Central memory CD8-positive, alpha-beta T cell (primary cell): ENCODE measurements around the gene TNNI3.

Experiments used
- ATAC-seq: fragments of 150-1000 bp; cut with Tn5 transposase; replicated peaks from 2 replicates; pipeline ENCODE4 v1.10.0; 2022; ENCODE audit warnings: mild to moderate bottlenecking, moderate FRiP score, moderate number of reproducible peaks; ENCODE audit not compliant: poor library complexity, severe bottlenecking; ENCODE audit errors: extremely low read depth
- DNase-seq, 2 donors: peaks; one replicate each; pipeline ENCODE4 v3.0.0; 2021; ENCODE audit warnings: low spot score in 2 of 2
- H3K27ac Mint-ChIP-seq: one replicate; pipeline ENCODE4 v1.8.0; 2022; ENCODE audit warnings: low read depth, mild to moderate bottlenecking, moderate library complexity, mixed read lengths
- H3K27me3 Mint-ChIP-seq: one replicate; pipeline ENCODE4 v1.8.0; 2022; ENCODE audit warnings: mixed read lengths
- H3K36me3 Mint-ChIP-seq: one replicate; pipeline ENCODE4 v1.8.0; 2022; ENCODE audit warnings: mild to moderate bottlenecking, moderate library complexity, mixed read lengths; ENCODE audit not compliant: insufficient read depth
- H3K4me1 Mint-ChIP-seq: one replicate; pipeline ENCODE4 v1.8.0; 2022; ENCODE audit warnings: mixed read lengths
- H3K4me3 Mint-ChIP-seq: one replicate; pipeline ENCODE4 v1.8.0; 2022; ENCODE audit warnings: mild to moderate bottlenecking, moderate library complexity, mixed read lengths
- H3K9me3 Mint-ChIP-seq: one replicate; pipeline ENCODE4 v1.8.0; 2022; ENCODE audit warnings: mixed read lengths

Gene TNNI3

DNA sequence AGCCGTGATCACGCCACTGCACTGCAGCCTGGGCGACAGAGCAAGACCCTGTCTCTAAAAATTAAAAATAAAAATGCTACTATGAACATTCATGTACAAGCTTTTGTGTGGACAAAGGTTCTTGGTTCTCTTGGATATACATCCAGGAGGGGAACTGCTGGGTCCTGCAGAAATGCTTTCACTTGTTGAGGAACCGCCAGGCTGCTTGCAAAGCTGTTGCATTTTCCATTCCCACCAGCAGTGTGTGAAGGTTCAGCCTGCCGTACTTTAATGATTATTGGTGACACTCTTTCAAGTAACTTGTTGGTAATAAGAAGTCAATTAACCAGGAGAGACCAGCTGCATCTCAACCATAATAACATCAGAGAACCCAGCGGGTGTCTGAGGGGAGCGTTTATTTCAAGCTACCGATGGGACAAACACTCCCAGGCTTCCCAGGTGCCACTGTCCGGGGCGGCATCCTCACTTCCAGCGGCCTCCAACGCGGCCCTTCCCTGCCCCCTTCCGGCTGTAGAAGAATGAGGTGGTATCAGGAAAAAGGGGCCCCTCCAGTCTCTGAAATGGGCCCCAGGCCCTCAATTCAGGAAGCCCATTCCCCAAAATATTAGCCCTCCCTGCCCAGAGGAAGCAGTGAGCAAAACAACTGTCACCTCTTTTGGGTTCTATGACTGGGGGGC, 24.9 kb downstream of the TNNI3 start:
- no peaks in the 10 kb centered on the region for H3K4me1 Mint-ChIP-seq

GRCh38 chr19:55131421-55131820, 26.1 kb downstream of the TNNI3 start:
- H3K36me3 Mint-ChIP-seq, result no peaks in the 10 kb centered on the region
- H3K9me3 Mint-ChIP-seq, result no peaks in the 10 kb centered on the region
- no peak overlapping the region for H3K27ac Mint-ChIP-seq
- no peak overlapping the region for H3K4me3 Mint-ChIP-seq
- DNase-seq, result no peak
- no peak for ATAC-seq
- peaks cover 72% of the 10 kb centered on the region for H3K27me3 Mint-ChIP-seq
- H3K4me1 Mint-ChIP-seq, result no peaks in the 10 kb centered on the region

More for the DNA sequence above, 24.9 kb downstream of the TNNI3 start:
- H3K9me3 Mint-ChIP-seq, result no peaks in the 10 kb centered on the region
- DNase-seq (no peak), ATAC-seq (no peak)
- H3K27ac Mint-ChIP-seq, result no peak overlapping the region
- H3K27me3 Mint-ChIP-seq, result peaks cover 72% of the 10 kb centered on the region
- no peak overlapping the region for H3K4me3 Mint-ChIP-seq
- H3K36me3 Mint-ChIP-seq, result no peaks in the 10 kb centered on the region

GRCh38 chr19:55119053-55119452, 38.5 kb downstream of the TNNI3 start:
- ATAC-seq (no peak), DNase-seq (no peak)
- Mint-ChIP-seq H3K27me3 (peaks cover 18% of the 10 kb centered on the region), H3K4me1 (peaks cover 29% of the 10 kb centered on the region), H3K9me3 (no peaks in the 10 kb centered on the region), H3K4me3 (peak overlapping the region; percentile 94), H3K36me3 (peaks cover 15% of the 10 kb centered on the region), H3K27ac (no peak overlapping the region)

DNA sequence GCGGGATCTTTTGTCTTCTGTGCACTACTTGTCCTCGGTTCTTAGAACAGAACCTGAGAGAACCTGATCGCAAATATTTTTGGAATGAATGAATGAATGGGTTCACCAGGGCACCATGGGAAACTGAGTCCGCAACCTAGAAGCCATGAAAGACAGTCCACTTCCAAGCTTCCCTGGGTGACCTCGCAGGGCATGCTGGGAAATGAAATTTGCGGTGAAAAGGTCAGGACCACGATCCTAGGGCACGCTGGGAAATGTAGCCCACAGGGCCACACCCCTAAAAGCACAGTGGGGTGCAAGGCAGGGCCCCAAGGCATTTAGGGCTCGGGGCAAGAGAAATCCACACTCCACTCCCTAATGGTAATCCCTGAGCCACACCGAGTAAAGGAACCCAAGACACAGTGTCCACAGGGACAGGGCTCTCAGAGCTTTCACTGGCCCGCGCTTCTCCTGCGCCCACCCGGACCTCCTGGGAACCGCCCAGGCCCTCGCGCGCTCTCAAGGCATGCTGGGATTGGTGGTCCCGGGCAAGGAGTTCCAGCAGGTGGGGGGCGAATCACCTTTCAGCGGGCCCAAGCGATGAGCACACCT, 39.0 kb downstream of the TNNI3 start:
- ATAC-seq (no peak), DNase-seq (no peak)
- H3K4me1 Mint-ChIP-seq, result peaks cover 29% of the 10 kb centered on the region
- H3K27ac Mint-ChIP-seq, result peak overlapping the region; percentile 94
- peaks cover 15% of the 10 kb centered on the region for H3K36me3 Mint-ChIP-seq
- no peaks in the 10 kb centered on the region for H3K9me3 Mint-ChIP-seq
- peaks cover 13% of the 10 kb centered on the region for H3K27me3 Mint-ChIP-seq
- H3K4me3 Mint-ChIP-seq, result peak overlapping the region; percentile 94

DNA sequence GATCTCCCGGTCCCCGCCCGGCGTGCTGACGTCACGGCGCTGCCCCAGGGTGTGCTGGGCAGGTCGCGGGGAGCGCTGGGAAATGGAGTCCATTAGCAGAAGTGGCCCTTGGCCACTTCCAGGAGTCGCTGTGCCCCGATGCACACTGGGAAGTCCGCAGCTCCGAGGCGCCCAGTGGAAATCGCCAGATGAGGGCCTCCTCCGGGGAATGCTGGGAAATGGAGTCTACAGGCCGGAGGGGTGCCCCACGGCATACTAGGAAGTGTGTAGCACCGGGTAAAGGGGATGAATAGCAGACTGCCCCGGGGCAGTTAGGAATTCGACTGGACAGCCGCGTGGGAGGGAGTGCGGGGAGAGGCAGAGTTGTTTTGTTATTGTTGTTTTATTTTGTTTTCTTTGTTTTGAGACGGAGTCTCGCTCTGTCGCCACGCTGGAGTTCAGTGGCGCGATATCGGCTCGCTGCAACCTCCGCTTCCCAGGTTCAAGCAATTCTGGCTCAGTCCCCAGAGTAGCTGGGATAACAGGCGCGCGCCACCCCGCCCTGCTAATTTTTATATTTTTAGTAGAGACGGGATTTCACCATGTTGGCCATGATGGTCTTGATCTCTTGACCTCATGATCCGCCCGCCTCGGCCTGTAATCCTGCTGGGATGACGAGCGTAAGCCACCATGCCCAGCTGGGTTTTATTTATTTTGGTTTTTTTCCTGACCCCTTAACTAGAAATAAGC, 39.7 kb downstream of the TNNI3 start:
- Mint-ChIP-seq H3K4me1 (peaks cover 29% of the 10 kb centered on the region), H3K9me3 (no peaks in the 10 kb centered on the region), H3K4me3 (peak overlapping the region; percentile 94), H3K36me3 (peaks cover 15% of the 10 kb centered on the region), H3K27ac (peak overlapping the region; percentile 94), H3K27me3 (peaks cover 6% of the 10 kb centered on the region)
- DNase-seq, result peak; percentile 85 to 93
- peak; percentile 94 for ATAC-seq

DNA sequence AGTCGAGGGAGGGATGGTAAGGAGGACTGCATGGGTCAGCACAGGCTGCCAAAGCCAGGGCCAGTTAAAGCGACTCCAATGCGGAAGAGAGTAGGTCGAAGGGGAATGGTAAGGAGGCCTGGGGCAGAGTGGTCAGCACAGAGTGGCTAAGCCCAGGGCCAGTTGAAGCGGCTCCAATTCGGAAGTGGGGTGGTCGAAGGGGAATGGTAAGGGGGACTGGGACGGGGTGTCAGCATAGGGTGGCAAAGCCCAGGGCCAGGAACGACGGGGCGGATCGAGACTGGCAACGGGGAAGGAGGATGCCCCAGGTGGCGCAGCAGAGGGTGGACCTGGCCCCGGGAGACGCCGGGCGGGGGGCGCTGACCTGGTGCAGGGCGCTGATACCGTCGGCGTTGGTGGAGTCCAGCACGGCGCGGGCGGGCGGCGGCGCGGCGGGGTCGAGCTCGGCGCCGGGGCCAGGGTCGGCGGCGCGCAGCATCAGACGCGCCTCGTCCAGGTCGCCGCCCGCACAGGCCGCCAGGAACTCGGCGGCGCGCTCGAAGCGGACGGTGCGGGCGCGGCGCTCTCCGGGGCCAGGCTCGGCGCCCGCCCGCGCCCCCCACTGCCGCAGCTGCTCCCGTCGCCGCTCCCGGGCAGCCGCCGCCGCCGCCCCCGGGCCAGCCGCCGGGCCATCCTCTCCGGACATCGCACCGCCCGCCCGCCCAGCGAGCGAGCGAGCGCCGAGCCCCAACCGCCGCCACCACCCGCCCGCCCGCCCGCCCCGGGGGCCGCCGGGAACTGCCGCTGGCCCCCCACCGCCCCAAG, 40.5 kb downstream of the TNNI3 start, which contains the start of gene PPP1R12C:
Gene PPP1R12C (minus strand): TSS at position 779 of the 804 bp plus-strand sequence. CDS start 94 bp downstream, at position 685.
- Mint-ChIP-seq H3K27ac (peak within 1 kb of the TSS; percentile 94), H3K27me3 (no peaks in the 10 kb centered on the region), H3K36me3 (peaks cover 15% of the 10 kb centered on the region), H3K9me3 (no peaks in the 10 kb centered on the region), H3K4me3 (peak within 1 kb of the TSS; percentile 94), H3K4me1 (peaks cover 29% of the 10 kb centered on the region)
- ATAC-seq (peak; percentile 33), DNase-seq (no peak)

GRCh38 chr19:55116232-55116858, 41.2 kb downstream of the TNNI3 start:
- no peaks in the 10 kb centered on the region for H3K27me3 Mint-ChIP-seq
- H3K4me3 Mint-ChIP-seq, result peak overlapping the region; percentile 94
- H3K9me3 Mint-ChIP-seq, result no peaks in the 10 kb centered on the region
- ATAC-seq, result peak; percentile 16
- peak overlapping the region; percentile 94 for H3K27ac Mint-ChIP-seq
- H3K36me3 Mint-ChIP-seq, result peaks cover 17% of the 10 kb centered on the region
- no peak for DNase-seq
- H3K4me1 Mint-ChIP-seq, result peaks cover 29% of the 10 kb centered on the region

DNA sequence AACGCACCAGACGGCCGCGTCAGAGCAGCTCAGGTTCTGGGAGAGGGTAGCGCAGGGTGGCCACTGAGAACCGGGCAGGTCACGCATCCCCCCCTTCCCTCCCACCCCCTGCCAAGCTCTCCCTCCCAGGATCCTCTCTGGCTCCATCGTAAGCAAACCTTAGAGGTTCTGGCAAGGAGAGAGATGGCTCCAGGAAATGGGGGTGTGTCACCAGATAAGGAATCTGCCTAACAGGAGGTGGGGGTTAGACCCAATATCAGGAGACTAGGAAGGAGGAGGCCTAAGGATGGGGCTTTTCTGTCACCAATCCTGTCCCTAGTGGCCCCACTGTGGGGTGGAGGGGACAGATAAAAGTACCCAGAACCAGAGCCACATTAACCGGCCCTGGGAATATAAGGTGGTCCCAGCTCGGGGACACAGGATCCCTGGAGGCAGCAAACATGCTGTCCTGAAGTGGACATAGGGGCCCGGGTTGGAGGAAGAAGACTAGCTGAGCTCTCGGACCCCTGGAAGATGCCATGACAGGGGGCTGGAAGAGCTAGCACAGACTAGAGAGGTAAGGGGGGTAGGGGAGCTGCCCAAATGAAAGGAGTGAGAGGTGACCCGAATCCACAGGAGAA, 42.0 kb downstream of the TNNI3 start:
- Mint-ChIP-seq H3K36me3 (peaks cover 20% of the 10 kb centered on the region), H3K27me3 (no peaks in the 10 kb centered on the region), H3K4me1 (peaks cover 35% of the 10 kb centered on the region), H3K9me3 (no peaks in the 10 kb centered on the region), H3K4me3 (peak overlapping the region; percentile 94), H3K27ac (peak overlapping the region; percentile 94)
- DNase-seq, result no peak
- ATAC-seq, result no peak

DNA sequence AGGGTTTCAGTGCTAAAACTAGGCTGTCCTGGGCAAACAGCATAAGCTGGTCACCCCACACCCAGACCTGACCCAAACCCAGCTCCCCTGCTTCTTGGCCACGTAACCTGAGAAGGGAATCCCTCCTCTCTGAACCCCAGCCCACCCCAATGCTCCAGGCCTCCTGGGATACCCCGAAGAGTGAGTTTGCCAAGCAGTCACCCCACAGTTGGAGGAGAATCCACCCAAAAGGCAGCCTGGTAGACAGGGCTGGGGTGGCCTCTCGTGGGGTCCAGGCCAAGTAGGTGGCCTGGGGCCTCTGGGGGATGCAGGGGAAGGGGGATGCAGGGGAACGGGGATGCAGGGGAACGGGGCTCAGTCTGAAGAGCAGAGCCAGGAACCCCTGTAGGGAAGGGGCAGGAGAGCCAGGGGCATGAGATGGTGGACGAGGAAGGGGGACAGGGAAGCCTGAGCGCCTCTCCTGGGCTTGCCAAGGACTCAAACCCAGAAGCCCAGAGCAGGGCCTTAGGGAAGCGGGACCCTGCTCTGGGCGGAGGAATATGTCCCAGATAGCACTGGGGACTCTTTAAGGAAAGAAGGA, 42.9 kb downstream of the TNNI3 start:
- peaks cover 39% of the 10 kb centered on the region for H3K4me1 Mint-ChIP-seq
- no peaks in the 10 kb centered on the region for H3K27me3 Mint-ChIP-seq
- H3K4me3 Mint-ChIP-seq, result peak overlapping the region; percentile 94
- no peaks in the 10 kb centered on the region for H3K9me3 Mint-ChIP-seq
- ATAC-seq (no peak), DNase-seq (no peak)
- H3K27ac Mint-ChIP-seq, result peak overlapping the region; percentile 94
- peaks cover 21% of the 10 kb centered on the region for H3K36me3 Mint-ChIP-seq

DNA sequence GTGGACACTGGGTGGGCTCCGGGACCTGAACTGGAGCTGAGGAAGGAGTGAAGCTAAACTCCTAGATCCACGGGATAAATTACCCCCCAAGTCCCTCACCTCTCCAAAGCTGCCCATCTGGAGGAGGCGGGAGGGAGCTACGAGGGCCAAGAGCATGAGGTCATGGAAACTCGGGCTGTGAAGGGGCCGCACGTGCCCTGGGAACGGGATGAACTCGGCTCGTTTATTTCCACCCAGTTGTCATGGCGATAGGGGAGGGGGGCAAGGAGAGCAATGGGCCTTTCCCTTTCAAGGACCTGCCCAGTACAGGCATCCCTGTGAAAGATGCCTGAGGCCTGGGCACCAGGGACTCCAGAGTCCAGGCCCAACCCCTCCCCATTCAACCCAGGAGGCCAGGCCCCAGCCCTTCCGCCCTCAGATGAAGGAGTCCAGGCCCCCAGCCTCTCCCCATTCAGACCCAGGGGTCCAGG, 43.9 kb downstream of the TNNI3 start:
- no peaks in the 10 kb centered on the region for H3K9me3 Mint-ChIP-seq
- peak overlapping the region; percentile 94 for H3K27ac Mint-ChIP-seq
- no peak for ATAC-seq
- peaks cover 24% of the 10 kb centered on the region for H3K36me3 Mint-ChIP-seq
- H3K4me3 Mint-ChIP-seq, result no peak overlapping the region
- H3K27me3 Mint-ChIP-seq, result no peaks in the 10 kb centered on the region
- DNase-seq, result no peak
- H3K4me1 Mint-ChIP-seq, result peaks cover 40% of the 10 kb centered on the region

- peaks cover 22% of the 10 kb centered on the region for H3K36me3 Mint-ChIP-seq
- H3K9me3 Mint-ChIP-seq, result no peaks in the 10 kb centered on the region
- peaks cover 43% of the 10 kb centered on the region for H3K4me1 Mint-ChIP-seq
- H3K27me3 Mint-ChIP-seq, result no peaks in the 10 kb centered on the region
- H3K27ac Mint-ChIP-seq, result no peak overlapping the region
- ATAC-seq (no peak), DNase-seq (no peak)
- no peak overlapping the region for H3K4me3 Mint-ChIP-seq
Measured at GRCh38 chr19:55112777-55113569, 44.6 kb downstream of the TNNI3 start.
